ENCODE data around the gene ALK. TPM values are rescaled to one million over a fixed set of nuclear protein-coding genes. Genes with fewer than 3 reads are reported as not detected.
A peak's percentile ranks its signal among the peaks of the same experiment; 100 is the strongest.
"Not testable (repeated sequence)": the region's sequence is repeated elsewhere in the genome, so short reads cannot be mapped to it uniquely, and the experiment has no call there.

Gene ALK
- total RNA-seq, 6 donors from 2014 or later: 0.17 to 2.1 (median 0.35) TPM

- no peaks in the 10 kb centered on the region for H3K27me3 ChIP-seq
- no peak overlapping the region for H3K4me3 ChIP-seq
- TF ChIP-seq EP300 (IDR thresholded peaks at IDR 0.05) (no peak), POLR2A (IDR thresholded peaks at IDR 0.05) (no peak), CTCF (IDR thresholded peaks at IDR 0.05) (no peak), POLR2AphosphoS5 (IDR thresholded peaks at IDR 0.05) (no peak)
- WGBS, 2 donors: 89 to 91% methylated on average over 36 of the region's 36 CpGs
- no peak overlapping the region for H3K27ac ChIP-seq
- H3K4me1 ChIP-seq: no peaks in the 10 kb centered on the region
- peak in 1 of 2 donors; percentile 81 for DNase-seq
- no peaks in the 10 kb centered on the region for H3K9me3 ChIP-seq
- H3K36me3 ChIP-seq: no peaks in the 10 kb centered on the region
- peak in 1 of 2 donors; percentile 15 for ATAC-seq (ENCODE audit: low FRiP score in 2 of 2)
Measured at GRCh38 chr2:29246383-29247300, 674.7 kb downstream of the ALK start.

GRCh38 chr2:29245742-29246382 lies 675.5 kb downstream of the ALK start:
- H3K27me3 ChIP-seq: no peaks in the 10 kb centered on the region
- H3K9me3 ChIP-seq: no peaks in the 10 kb centered on the region
- no peaks in the 10 kb centered on the region for H3K4me1 ChIP-seq
- ATAC-seq (ENCODE audit: low FRiP score in 2 of 2) (no peak), DNase-seq (peak in 1 of 2 donors; percentile 37)
- no peak overlapping the region for H3K4me3 ChIP-seq
- no peak for TF ChIP-seq EP300 (IDR thresholded peaks at IDR 0.05)
- TF ChIP-seq POLR2A (IDR thresholded peaks at IDR 0.05): no peak
- TF ChIP-seq POLR2AphosphoS5 (IDR thresholded peaks at IDR 0.05): no peak
- TF ChIP-seq CTCF (IDR thresholded peaks at IDR 0.05): no peak
- H3K36me3 ChIP-seq: no peaks in the 10 kb centered on the region
- H3K27ac ChIP-seq: no peak overlapping the region
- 69 to 84% methylated on average over 7 to 10 of the region's 10 CpGs for WGBS, 2 donors

GRCh38 chr2:29245035-29245741 lies 676.2 kb downstream of the ALK start:
- H3K36me3 ChIP-seq; ATAC-seq (ENCODE audit: low FRiP score in 2 of 2); DNase-seq; H3K9me3 ChIP-seq; H3K4me1 ChIP-seq; H3K27me3 ChIP-seq; H3K4me3 ChIP-seq; H3K27ac ChIP-seq: not testable (repeated sequence)
- WGBS, 2 donors: 82% methylated on average over 3 of the region's 3 CpGs; no CpG with 5 or more reads in 1 of the 2 donors

- DNase-seq (no peak), ATAC-seq (ENCODE audit: low FRiP score in 2 of 2) (no peak)
- no peaks in the 10 kb centered on the region for H3K9me3 ChIP-seq
- no peak overlapping the region for H3K27ac ChIP-seq
- H3K27me3 ChIP-seq: no peaks in the 10 kb centered on the region
- H3K4me1 ChIP-seq: no peaks in the 10 kb centered on the region
- H3K4me3 ChIP-seq: no peak overlapping the region
- TF ChIP-seq POLR2AphosphoS5 (IDR thresholded peaks at IDR 0.05) (no peak), EP300 (IDR thresholded peaks at IDR 0.05) (no peak)
- H3K36me3 ChIP-seq: no peaks in the 10 kb centered on the region
- 80 to 83% methylated on average over 8 to 9 of the region's 9 CpGs for WGBS, 2 donors
Measured at GRCh38 chr2:29242621-29243375, 678.6 kb downstream of the ALK start.

GRCh38 chr2:29241955-29242565 lies 679.3 kb downstream of the ALK start:
- Histone ChIP-seq H3K9me3 (no peaks in the 10 kb centered on the region), H3K36me3 (no peaks in the 10 kb centered on the region), H3K27ac (no peak overlapping the region), H3K4me3 (no peak overlapping the region), H3K27me3 (no peaks in the 10 kb centered on the region), H3K4me1 (no peaks in the 10 kb centered on the region)
- no peak for DNase-seq
- 78 to 81% methylated on average over 6 of the region's 6 CpGs for WGBS, 2 donors
- TF ChIP-seq POLR2A (IDR thresholded peaks at IDR 0.05): no peak
- TF ChIP-seq CTCF (IDR thresholded peaks at IDR 0.05): no peak
- no peak for ATAC-seq (ENCODE audit: low FRiP score in 2 of 2)
